Stomach (tissue), 9 donors: Measurements from ENCODE around the gene ZNF326. TPM values are rescaled to one million over a fixed set of nuclear protein-coding genes. Genes with fewer than 3 reads are reported as not detected.
"Not testable (repeated sequence)": the region's sequence is repeated elsewhere in the genome, so short reads cannot be mapped to it uniquely, and the experiment has no call there.

Source experiments
- DNase-seq, 2 donors: peaks; one replicate each; pipeline versions ENCODE4 v3.0.0 to v3.0.0-alpha.2; 2013 to 2019
- H3K27ac ChIP-seq, 5 donors: fragments of 200-600 bp in 4 of 5; sonication (generic) in 4 of 5; one replicate each; pipeline ENCODE4 v1.5.1; 2013 to 2019; ENCODE audit warnings: mild to moderate bottlenecking in 1 of 5, moderate library complexity in 1 of 5
- H3K27me3 ChIP-seq, 3 donors: fragments of 200-600 bp; sonication (generic); one replicate each; pipeline ENCODE4 v1.5.1; 2017 to 2019; ENCODE audit warnings: mixed run types in 1 of 3
- H3K36me3 ChIP-seq, 4 donors: fragments of 200-600 bp; sonication (generic); 1 replicate in 3 of 4; 2 replicates in 1 of 4; pipeline ENCODE4 v1.5.1; 2016 to 2019
- H3K4me1 ChIP-seq, 4 donors: fragments of 200-600 bp; sonication (generic); one replicate each; pipeline ENCODE4 v1.5.1; 2016 to 2019
- H3K4me3 ChIP-seq, 4 donors: fragments of 200-600 bp; sonication (generic) in 3 of 4; one replicate each; pipeline ENCODE4 v1.5.1; 2016 to 2019; ENCODE audit warnings: mild to moderate bottlenecking in 1 of 4
- H3K9me3 ChIP-seq, 4 donors: fragments of 200-600 bp; sonication (generic); one replicate each; pipeline ENCODE4 v1.5.1; 2016 to 2019
- CTCF ChIP-seq, 7 experiments: fragments of 450-650 bp in 4 of 7; fragments of 200-600 bp in 3 of 7; sonication (generic) in 3 of 7; IDR thresholded peaks; one replicate each; pipeline ENCODE4 v1.5.1; 2016 to 2019; ENCODE audit warnings: antibody characterized with exemption in 7 of 7, control low read depth in 2 of 7, mild to moderate bottlenecking in 1 of 7
- EP300 ChIP-seq: sonication (generic); formaldehyde crosslinking; IDR thresholded peaks from one replicate; pipeline ENCODE4 v1.6.1; 2017; ENCODE audit warnings: antibody characterized with exemption
- POLR2A ChIP-seq, 4 donors: fragments of 450-650 bp; IDR thresholded peaks; one replicate each; pipeline ENCODE4 v1.6.1; 2016; ENCODE audit warnings: antibody characterized with exemption in 4 of 4, control low read depth in 2 of 4, mild to moderate bottlenecking in 1 of 4, moderate library complexity in 1 of 4
- POLR2AphosphoS5 ChIP-seq, 3 donors: sonication (generic); formaldehyde crosslinking; IDR thresholded peaks; one replicate each; pipeline ENCODE4 v1.6.1; 2016; ENCODE audit warnings: antibody characterized with exemption in 3 of 3
- WGBS, 5 donors: extraction: QIAGEN DNeasy Blood & Tissue Kit in 3 of 5; methylation state at CpG; one replicate each; pipeline versions ENCODE4 v1.1.5 to v1.1.7; 2013 to 2018; 5-methylcytosine and 5-hydroxymethylcytosine counted together
- intact Hi-C: fragments of 100-400 bp; cut with DNase I; formaldehyde crosslinking; loops from one replicate; pipeline ENCODE4 v1.15.1; 2023; ENCODE audit warnings: low total_unique reads
- polyA plus RNA-seq, 3 donors: library from polyadenylated mRNA; stranded (reverse); fragments of 200-250 nt; gene quantifications; one replicate each; pipeline ENCODE4 v1.2.3, GENCODE V29; 2013
- total RNA-seq, 5 donors: library from RNA; depleted of rRNA; stranded (reverse); fragments of >200 nt; gene quantifications; one replicate each; pipeline versions ENCODE4 v1.1.0 to v1.2.3, GENCODE V29; 2014 to 2016
- donor health status: healthy with polysubstance abuse.
- donor health status: Bipolar disorder and iron deficiency.
- donor health status: healthy.

Gene ZNF326
- total and polyA plus RNA-seq, 8 donors, result 5.3 to 44.2 (median 19.0) TPM

DNA sequence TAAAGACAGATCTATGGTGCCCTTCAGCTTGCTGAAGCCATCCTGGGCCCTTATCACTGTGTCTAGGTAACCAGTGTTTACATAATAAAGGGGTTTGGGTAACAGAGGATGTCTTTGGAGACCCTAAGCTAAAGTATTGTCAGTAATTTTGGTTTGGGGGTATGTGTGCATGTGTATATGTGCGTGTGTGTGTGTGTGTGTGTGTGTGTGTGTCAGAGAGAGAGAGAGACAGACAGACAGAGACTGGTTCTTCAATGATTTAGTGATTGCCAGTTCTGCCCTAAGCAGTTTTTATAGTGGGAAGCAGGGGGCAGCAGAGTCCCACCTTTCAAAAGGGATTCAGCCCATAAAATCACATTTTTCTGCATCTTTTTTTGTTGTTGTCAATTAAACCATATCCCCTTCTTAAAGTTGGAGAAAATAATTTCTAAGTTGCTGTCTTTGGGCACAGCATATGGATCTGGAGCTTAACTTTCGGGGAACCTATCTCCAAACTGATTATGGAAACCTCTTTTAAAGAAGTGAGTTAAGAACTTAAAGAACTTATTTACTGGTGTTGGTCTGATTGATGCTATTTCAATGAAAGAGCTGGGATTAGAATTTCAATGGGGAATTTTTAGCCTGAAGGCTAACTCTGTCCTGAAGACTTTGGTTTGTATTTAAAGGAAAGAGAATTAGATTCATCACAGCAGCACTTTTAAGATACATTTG lies 51.1 kb downstream of the ZNF326 start:
- intact Hi-C loops, result no loop called here
- Histone ChIP-seq H3K4me3 (no peak overlapping the region), H3K27ac (no peak overlapping the region), H3K4me1 (no peaks in the 10 kb centered on the region), H3K27me3 (no peaks in the 10 kb centered on the region), H3K36me3 (no peaks in the 10 kb centered on the region), H3K9me3 (no peaks in the 10 kb centered on the region)
- peak in 1 of 2 donors; percentile 40 for DNase-seq
- TF ChIP-seq CTCF (IDR thresholded peaks at IDR 0.05) (peak in 3 of 7 experiments; percentile 8 to 22 (median 19)), POLR2A (IDR thresholded peaks at IDR 0.05) (no peak)
- WGBS, 5 donors, result 22 to 38% (median 34%) methylated on average over 2 of the region's 2 CpGs

GRCh38 chr1:90046635-90047034 lies 51.7 kb downstream of the ZNF326 start:
- H3K9me3 ChIP-seq, result no peaks in the 10 kb centered on the region
- TF ChIP-seq POLR2A (IDR thresholded peaks at IDR 0.05) (no peak), EP300 (no peak), POLR2AphosphoS5 (IDR thresholded peaks at IDR 0.05) (no peak), CTCF (IDR thresholded peaks at IDR 0.05) (no peak)
- H3K27me3 ChIP-seq, result no peaks in the 10 kb centered on the region
- no peak overlapping the region for H3K27ac ChIP-seq
- no peaks in the 10 kb centered on the region for H3K4me1 ChIP-seq
- intact Hi-C loops, result no loop called here
- no peak overlapping the region for H3K4me3 ChIP-seq
- H3K36me3 ChIP-seq, result no peaks in the 10 kb centered on the region
- no peak for DNase-seq
- 76 to 86% (median 81%) methylated on average over 3 of the region's 3 CpGs for WGBS, 5 donors

DNA sequence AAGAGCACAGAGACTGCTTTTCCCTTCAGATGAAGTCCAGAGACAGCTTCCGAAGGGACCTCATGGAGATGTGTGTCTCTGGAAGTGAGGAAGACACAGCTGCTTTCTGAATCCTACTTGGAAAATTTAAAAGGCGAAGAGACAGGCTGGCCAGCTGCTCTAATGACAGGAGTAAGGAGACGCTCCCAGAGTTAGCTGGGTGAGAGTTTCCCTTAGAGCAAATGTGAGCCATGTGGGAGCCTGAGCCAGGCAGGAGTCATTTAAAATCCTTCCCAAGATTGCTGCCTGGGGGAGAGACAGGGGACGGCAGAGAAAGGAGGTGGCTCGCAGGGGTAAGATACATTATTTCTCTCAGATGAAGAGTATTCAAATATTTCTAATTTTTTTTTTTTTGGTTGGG lies 53.1 kb downstream of the ZNF326 start:
- Histone ChIP-seq H3K9me3 (no peaks in the 10 kb centered on the region), H3K27ac (no peak overlapping the region), H3K4me3 (no peak overlapping the region), H3K36me3 (no peaks in the 10 kb centered on the region), H3K27me3 (no peaks in the 10 kb centered on the region), H3K4me1 (no peaks in the 10 kb centered on the region)
- intact Hi-C loops, result no loop called here
- WGBS, 5 donors, result 62 to 78% (median 75%) methylated on average over 5 of the region's 5 CpGs
- no peak for DNase-seq
- no peak for TF ChIP-seq POLR2A (IDR thresholded peaks at IDR 0.05)
- no peak for TF ChIP-seq CTCF (IDR thresholded peaks at IDR 0.05)
- no peak for TF ChIP-seq POLR2AphosphoS5 (IDR thresholded peaks at IDR 0.05)
- no peak for TF ChIP-seq EP300

DNA sequence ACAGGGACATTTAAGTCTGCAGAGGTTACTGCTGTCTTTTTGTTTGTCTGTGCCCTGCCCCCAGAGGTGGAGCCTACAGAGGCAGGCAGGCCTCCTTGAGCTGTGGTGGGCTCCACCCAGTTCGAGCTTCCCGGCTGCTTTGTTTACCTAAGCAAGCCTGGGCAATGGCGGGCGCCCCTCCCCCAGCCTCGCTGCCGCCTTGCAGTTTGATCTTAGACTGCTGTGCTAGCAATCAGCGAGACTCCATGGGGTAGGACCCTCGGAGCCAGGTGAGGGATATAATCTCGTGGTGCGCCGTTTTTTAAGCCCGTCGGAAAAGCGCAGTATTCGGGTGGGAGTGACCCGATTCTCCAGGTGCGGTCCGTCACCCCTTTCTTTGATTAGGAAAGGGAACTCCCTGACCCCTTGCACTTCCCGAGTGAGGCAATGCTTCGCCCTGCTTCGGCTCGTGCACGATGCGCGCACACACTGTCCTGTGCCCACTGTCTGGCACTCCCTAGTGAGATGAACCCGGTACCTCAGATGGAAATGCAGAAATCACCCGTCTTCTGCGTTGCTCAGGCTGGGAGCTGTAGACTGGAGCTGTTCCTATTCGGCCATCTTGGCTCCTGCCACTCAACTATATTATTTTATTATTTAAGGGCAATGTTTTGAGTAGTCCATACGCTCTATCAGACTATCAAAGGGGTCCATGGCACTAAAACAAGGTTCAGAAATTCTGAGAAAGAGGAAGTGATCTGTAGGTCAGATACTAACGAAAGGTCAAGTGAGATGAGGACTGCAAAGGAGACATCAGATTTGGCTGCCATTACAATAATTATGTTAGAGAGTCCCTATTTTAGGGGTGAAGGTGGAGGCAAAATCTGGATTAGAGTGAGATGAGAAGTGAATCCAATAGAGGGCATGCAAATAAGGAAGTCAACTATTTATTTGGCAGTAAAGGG lies 68.1 kb downstream of the ZNF326 start:
- intact Hi-C loops, H3K4me1 ChIP-seq, H3K27me3 ChIP-seq, H3K9me3 ChIP-seq, DNase-seq, H3K27ac ChIP-seq, H3K36me3 ChIP-seq, H3K4me3 ChIP-seq: not testable (repeated sequence)
- WGBS, 5 donors, result 83 to 91% (median 87%) methylated on average over 27 to 29 of the region's 31 CpGs

DNA sequence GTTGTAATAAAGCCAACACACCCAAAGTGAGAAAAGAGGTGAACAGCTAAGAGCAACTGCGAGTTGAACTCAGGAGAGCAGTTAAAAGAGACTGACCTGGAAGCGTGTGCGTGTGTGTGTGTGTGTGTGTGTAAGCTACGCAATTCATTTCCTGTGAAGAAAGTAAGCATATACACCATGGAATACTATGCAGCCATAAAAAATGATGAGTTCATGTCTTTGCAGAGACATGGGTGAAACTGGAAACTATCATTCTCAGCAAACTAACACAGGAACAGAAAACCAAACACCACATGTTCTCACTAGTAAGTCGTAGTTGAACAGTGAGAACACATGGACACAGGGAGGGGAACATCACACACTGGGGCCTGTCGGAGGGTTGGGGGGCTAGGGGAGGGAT lies 69.2 kb downstream of the ZNF326 start:
- H3K4me1 ChIP-seq, DNase-seq, intact Hi-C loops, H3K36me3 ChIP-seq, H3K27me3 ChIP-seq, H3K27ac ChIP-seq, H3K4me3 ChIP-seq, H3K9me3 ChIP-seq: not testable (repeated sequence)
- WGBS, 5 donors, result 76 to 97% (median 88%) methylated on average over 6 of the region's 6 CpGs
